VCaP (cell line): ENCODE results near the gene MRPL16.

Experiments used
- H3K27ac ChIP-seq: fragments of 450-650 bp; 2 replicates; pipeline ENCODE4 v1.5.1; 2017
- CTCF ChIP-seq: fragments of 450-650 bp; conservative IDR thresholded peaks from 2 replicates; pipeline ENCODE4 v1.5.1; 2017; ENCODE audit warnings: mild to moderate bottlenecking, moderate library complexity

Gene MRPL16

DNA sequence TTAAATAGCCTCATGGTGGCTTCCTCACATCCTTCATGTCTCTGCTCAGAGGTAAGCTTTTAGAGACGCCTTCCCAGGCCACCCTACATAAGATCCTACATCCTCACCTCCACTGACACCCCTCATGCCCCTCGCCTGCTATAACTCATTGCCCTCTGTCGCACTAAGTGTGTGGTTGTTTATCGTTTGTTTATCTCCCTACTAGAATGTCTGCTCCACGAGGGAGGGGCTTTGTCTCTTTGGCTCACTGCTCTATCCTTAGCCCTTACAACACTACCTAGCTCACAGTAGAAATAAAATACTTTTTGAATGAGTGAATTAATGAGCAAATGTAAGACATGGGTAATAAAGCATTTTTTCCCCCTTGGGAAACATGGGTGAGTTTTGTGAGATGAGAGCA lies 36.0 kb upstream of the MRPL16 start:
- H3K27ac ChIP-seq: no peak overlapping the region
- no peak for TF ChIP-seq CTCF

DNA sequence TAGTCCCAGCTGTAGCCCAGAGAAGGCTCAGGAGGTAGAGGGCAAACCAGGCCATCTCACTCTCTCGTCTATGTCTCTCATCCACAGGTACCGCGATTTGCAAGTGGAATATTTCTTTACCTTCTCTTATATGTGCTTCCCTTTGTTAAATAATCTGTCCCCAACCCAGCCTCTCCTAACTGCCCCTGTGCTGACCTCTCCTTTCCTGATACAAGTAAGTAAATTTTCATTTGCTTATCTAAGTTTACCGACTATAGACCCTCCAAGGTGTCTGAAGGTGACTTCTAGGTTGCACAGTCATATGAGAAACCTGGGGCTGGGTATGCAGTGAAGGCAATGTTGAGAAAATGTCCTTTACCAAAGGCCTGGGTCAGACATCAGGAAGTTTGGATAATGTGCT lies 34.8 kb upstream of the MRPL16 start, which contains the start of gene CBLIF:
CBLIF (minus strand) TSS at position 101 of the 400 bp plus-strand sequence; CDS start at position 55, 46 bp downstream.
- H3K27ac ChIP-seq: no peak within 1 kb of the TSS

GRCh38 chr11:59842316-59842715 lies 31.7 kb upstream of the MRPL16 start:
- TF ChIP-seq CTCF: no peak

More for the DNA sequence above, 34.8 kb upstream of the MRPL16 start, which contains the start of gene CBLIF:
- TF ChIP-seq CTCF: no peak

DNA sequence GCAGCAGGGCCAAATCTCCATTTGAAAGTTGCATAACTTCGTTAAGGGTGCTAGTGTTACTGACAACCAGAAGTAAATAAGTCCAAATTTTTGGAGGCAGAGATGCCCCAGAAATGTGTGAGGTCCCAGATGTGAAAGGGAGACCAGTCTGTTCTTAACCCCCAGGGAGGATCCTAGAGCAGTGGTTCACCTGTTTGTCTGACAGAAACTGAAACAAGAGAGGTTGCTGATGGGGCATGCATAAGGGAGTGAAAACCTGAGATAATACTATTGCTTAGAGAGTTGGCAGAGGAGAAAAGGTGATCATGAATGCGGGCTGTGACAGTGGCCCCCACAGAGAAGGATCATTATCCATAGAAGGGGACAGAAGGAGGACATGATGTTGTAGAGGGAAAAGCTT lies 30.9 kb upstream of the MRPL16 start:
- no peak overlapping the region for H3K27ac ChIP-seq
- no peak for TF ChIP-seq CTCF

More at GRCh38 chr11:59842316-59842715, 31.7 kb upstream of the MRPL16 start:
- H3K27ac ChIP-seq: no peak overlapping the region

- TF ChIP-seq CTCF: no peak
- H3K27ac ChIP-seq: no peak overlapping the region
These were observed 29.0 kb upstream of the MRPL16 start for GRCh38 chr11:59839615-59840014.

GRCh38 chr11:59833602-59834001 lies 23.0 kb upstream of the MRPL16 start:
- H3K27ac ChIP-seq: no peak overlapping the region
- no peak for TF ChIP-seq CTCF

DNA sequence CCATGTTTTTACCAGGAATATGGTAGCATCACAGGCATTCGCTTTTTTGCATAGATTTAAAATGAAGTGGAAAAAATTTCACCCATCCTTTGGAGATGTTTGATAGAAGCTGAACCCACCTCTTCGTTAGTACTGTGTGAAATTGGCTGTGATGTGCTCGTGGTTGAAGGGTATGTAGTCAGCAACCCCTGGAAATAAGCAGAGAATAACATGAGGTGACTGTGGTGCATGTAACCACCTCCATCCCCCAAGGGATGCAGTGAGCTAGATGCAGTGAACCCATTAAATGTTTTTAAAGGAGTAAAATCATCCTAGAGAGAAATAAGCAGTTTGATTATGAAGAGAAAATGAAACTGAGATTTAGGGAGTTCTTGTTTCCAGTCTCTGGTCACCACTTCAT lies 18.8 kb upstream of the MRPL16 start:
- no peak for TF ChIP-seq CTCF

More for the DNA sequence above, 18.8 kb upstream of the MRPL16 start:
- no peak overlapping the region for H3K27ac ChIP-seq
